ENCODE results near the gene USO1. TPM values are rescaled to one million over a fixed set of nuclear protein-coding genes. Genes with fewer than 3 reads are reported as not detected.
"Not testable (repeated sequence)": the region's sequence is repeated elsewhere in the genome, so short reads cannot be mapped to it uniquely, and the experiment has no call there.

Gene USO1
- total RNA-seq, 4 donors from 2014 or later: 61.0 to 103 (median 74.4) TPM

GRCh38 chr4:75786526-75786925 is 62.1 kb downstream of the USO1 start:
- no peaks in the 10 kb centered on the region for H3K27me3 ChIP-seq
- H3K27ac ChIP-seq (replicated peaks in 1 of 4): no peak overlapping the region
- H3K9me3 ChIP-seq: no peaks in the 10 kb centered on the region
- peaks cover 10 to 85% (median 66%) of the 10 kb centered on the region in 4 donors for H3K36me3 ChIP-seq
- 96% methylated on average over 1 of the region's 1 CpG for WGBS
- TF ChIP-seq POLR2AphosphoS5 (IDR thresholded peaks at IDR 0.05): no peak
- TF ChIP-seq EP300 (IDR thresholded peaks at IDR 0.05): no peak
- TF ChIP-seq CTCF (IDR thresholded peaks at IDR 0.05): no peak
- no peak for TF ChIP-seq POLR2A (IDR thresholded peaks at IDR 0.05; ENCODE audit: low read depth)
- no peak for DNase-seq (ENCODE audit: extremely low spot score)
- no peaks in the 10 kb centered on the region for H3K4me1 ChIP-seq
- no peak overlapping the region for H3K4me3 ChIP-seq
- intact Hi-C loops (cut with DNase I): no loop called here

GRCh38 chr4:75786938-75787337 is 62.6 kb downstream of the USO1 start:
- intact Hi-C loops (cut with DNase I): no loop called here
- H3K4me1 ChIP-seq: no peaks in the 10 kb centered on the region
- 88% methylated on average over 1 of the region's 1 CpG for WGBS
- no peaks in the 10 kb centered on the region for H3K9me3 ChIP-seq
- H3K36me3 ChIP-seq: peaks cover 10 to 85% (median 65%) of the 10 kb centered on the region in 4 donors
- H3K4me3 ChIP-seq: no peak overlapping the region
- no peak overlapping the region for H3K27ac ChIP-seq (replicated peaks in 1 of 4)
- TF ChIP-seq POLR2A (IDR thresholded peaks at IDR 0.05; ENCODE audit: low read depth): no peak
- no peak for TF ChIP-seq POLR2AphosphoS5 (IDR thresholded peaks at IDR 0.05)
- TF ChIP-seq EP300 (IDR thresholded peaks at IDR 0.05): no peak
- TF ChIP-seq CTCF (IDR thresholded peaks at IDR 0.05): no peak
- no peak for DNase-seq (ENCODE audit: extremely low spot score)
- no peaks in the 10 kb centered on the region for H3K27me3 ChIP-seq

GRCh38 chr4:75790024-75790423 is 65.6 kb downstream of the USO1 start:
- WGBS: 100% methylated on average over 1 of the region's 1 CpG
- Histone ChIP-seq H3K36me3 (peaks cover 15 to 80% (median 56%) of the 10 kb centered on the region in 4 donors), H3K27ac (replicated peaks in 1 of 4) (no peak overlapping the region), H3K4me1 (no peaks in the 10 kb centered on the region), H3K9me3 (no peaks in the 10 kb centered on the region), H3K4me3 (no peak overlapping the region), H3K27me3 (no peaks in the 10 kb centered on the region)
- TF ChIP-seq POLR2A (IDR thresholded peaks at IDR 0.05; ENCODE audit: low read depth) (no peak), POLR2AphosphoS5 (IDR thresholded peaks at IDR 0.05) (no peak), EP300 (IDR thresholded peaks at IDR 0.05) (no peak), CTCF (IDR thresholded peaks at IDR 0.05) (no peak)
- no peak for DNase-seq (ENCODE audit: extremely low spot score)
- intact Hi-C loops (cut with DNase I): loop anchor here (10.0 kb wide), 2 partner anchors 135 to 155 kb away; partner anchors contain the start of gene NAAA

GRCh38 chr4:75800972-75801371 is 76.6 kb downstream of the USO1 start:
- Histone ChIP-seq H3K9me3 (no peaks in the 10 kb centered on the region), H3K4me3 (no peak overlapping the region), H3K4me1 (no peaks in the 10 kb centered on the region), H3K27me3 (no peaks in the 10 kb centered on the region), H3K27ac (replicated peaks in 1 of 4) (no peak overlapping the region), H3K36me3 (peaks cover 22 to 70% (median 53%) of the 10 kb centered on the region in 4 donors)
- no peak for TF ChIP-seq EP300 (IDR thresholded peaks at IDR 0.05)
- no peak for TF ChIP-seq CTCF (IDR thresholded peaks at IDR 0.05)
- no peak for TF ChIP-seq POLR2AphosphoS5 (IDR thresholded peaks at IDR 0.05)
- TF ChIP-seq POLR2A (IDR thresholded peaks at IDR 0.05; ENCODE audit: low read depth): no peak
- 81% methylated on average over 1 of the region's 1 CpG for WGBS
- intact Hi-C loops (cut with DNase I): loop anchor here (10.0 kb wide), 1 partner anchor 164 kb away; no protein-coding TSS in a partner anchor
- no peak for DNase-seq (ENCODE audit: extremely low spot score)

GRCh38 chr4:75806035-75806434 is 81.7 kb downstream of the USO1 start:
- not testable (repeated sequence) for H3K4me1 ChIP-seq; H3K27me3 ChIP-seq; H3K9me3 ChIP-seq; H3K27ac ChIP-seq (replicated peaks in 1 of 4); DNase-seq (ENCODE audit: extremely low spot score); H3K4me3 ChIP-seq
- 88% methylated on average over 8 of the region's 8 CpGs for WGBS
- intact Hi-C loops (cut with DNase I): loop anchor here (10.0 kb wide), 1 partner anchor 159 kb away; no protein-coding TSS in a partner anchor
- peaks cover 38 to 93% (median 72%) of the 10 kb centered on the region in 4 donors for H3K36me3 ChIP-seq
